Mesenchymal stem cell (in vitro differentiated cells and primary cell): ENCODE data around the gene TMEM14A.

Source experiments
- DNase-seq: peaks from one replicate; pipeline ENCODE4 v3.0.0-alpha.2; 2013
- H2AFZ ChIP-seq: one replicate; pipeline ENCODE4 v1.6.1; 2013; ENCODE audit warnings: low read depth, mild to moderate bottlenecking, control low read depth, inconsistent platforms, low read length, moderate library complexity
- H2AK5ac ChIP-seq: 2 replicates; pipeline ENCODE4 v1.6.1; 2013; ENCODE audit warnings: low read length, moderate library complexity, mild to moderate bottlenecking, inconsistent platforms; ENCODE audit not compliant: severe bottlenecking
- H2BK120ac ChIP-seq: one replicate; pipeline ENCODE4 v1.6.1; 2013; ENCODE audit warnings: low read depth, mild to moderate bottlenecking, inconsistent platforms, low read length, moderate library complexity
- H2BK12ac ChIP-seq, 2 experiments: one replicate each; pipeline ENCODE4 v1.6.1; 2013; ENCODE audit warnings: inconsistent platforms in 2 of 2, low read length in 2 of 2, mild to moderate bottlenecking in 2 of 2, moderate library complexity in 2 of 2, control low read depth in 1 of 2
- H2BK15ac ChIP-seq: one replicate; pipeline ENCODE4 v1.6.1; 2013; ENCODE audit warnings: mild to moderate bottlenecking, low read depth, inconsistent platforms; ENCODE audit not compliant: poor library complexity, severe bottlenecking
- H2BK5ac ChIP-seq: 2 replicates; pipeline ENCODE4 v1.6.1; 2013; ENCODE audit warnings: low read depth, mild to moderate bottlenecking, low read length, control low read depth, inconsistent platforms; ENCODE audit not compliant: poor library complexity, severe bottlenecking
- H3K14ac ChIP-seq, 2 experiments: one replicate each; pipeline ENCODE4 v1.6.1; 2013; ENCODE audit warnings: inconsistent platforms in 2 of 2, low read length in 2 of 2, control low read depth in 1 of 2, mild to moderate bottlenecking in 1 of 2, moderate library complexity in 1 of 2
- H3K18ac ChIP-seq, 2 experiments: one replicate each; pipeline ENCODE4 v1.6.1; 2013; ENCODE audit warnings: inconsistent platforms in 2 of 2, low read length in 2 of 2, control low read depth in 1 of 2, low read depth in 1 of 2, mild to moderate bottlenecking in 1 of 2
- H3K23ac ChIP-seq, 2 experiments: one replicate each; pipeline ENCODE4 v1.6.1; 2013; ENCODE audit warnings: inconsistent platforms in 2 of 2, low read length in 2 of 2, mild to moderate bottlenecking in 2 of 2, moderate library complexity in 2 of 2, control low read depth in 1 of 2
- H3K27ac ChIP-seq: 2 replicates; pipeline ENCODE4 v1.5.1; 2013; ENCODE audit warnings: mild to moderate bottlenecking, moderate library complexity, low read length, control low read depth, inconsistent platforms; ENCODE audit not compliant: poor library complexity, severe bottlenecking
- H3K27me3 ChIP-seq, 2 experiments: 2 replicates each; pipeline versions ENCODE4 v1.6.1 to v1.7.0; 2013; ENCODE audit warnings: low read length in 2 of 2, mild to moderate bottlenecking in 2 of 2, moderate library complexity in 2 of 2, control low read depth in 1 of 2, inconsistent platforms in 1 of 2; ENCODE audit not compliant: control insufficient read depth in 1 of 2, insufficient read depth in 1 of 2
- H3K36me3 ChIP-seq, 2 experiments: 2 replicates each; pipeline versions ENCODE4 v1.6.1 to v1.7.0; 2013; ENCODE audit warnings: low read length in 2 of 2, control low read depth in 1 of 2, inconsistent platforms in 1 of 2, low read depth in 1 of 2, mild to moderate bottlenecking in 1 of 2; ENCODE audit not compliant: insufficient read depth in 2 of 2, control insufficient read depth in 1 of 2
- H3K4ac ChIP-seq, 2 experiments: one replicate each; pipeline ENCODE4 v1.6.1; 2013; ENCODE audit warnings: inconsistent platforms in 2 of 2, low read length in 2 of 2, mild to moderate bottlenecking in 2 of 2, moderate library complexity in 2 of 2, control low read depth in 1 of 2, low read depth in 1 of 2
- H3K4me1 ChIP-seq: 2 replicates; pipeline ENCODE4 v1.6.1; 2013; ENCODE audit warnings: low read depth, low read length, control low read depth; ENCODE audit not compliant: control insufficient read depth, insufficient read depth
- H3K4me2 ChIP-seq: 2 replicates; pipeline ENCODE4 v1.6.1; 2013; ENCODE audit warnings: low read length, mild to moderate bottlenecking, inconsistent platforms; ENCODE audit not compliant: poor library complexity, severe bottlenecking
- H3K4me3 ChIP-seq, 2 experiments: 2 replicates each; pipeline versions ENCODE4 v1.5.1 to v1.7.0; 2013; ENCODE audit warnings: low read length in 2 of 2, mild to moderate bottlenecking in 2 of 2, control low read depth in 1 of 2, low read depth in 1 of 2; ENCODE audit not compliant: insufficient read depth in 1 of 2
- H3K79me1 ChIP-seq: replicated peaks from 2 replicates; pipeline ENCODE4 v1.6.1; 2013; ENCODE audit warnings: mild to moderate bottlenecking, control low read depth, low read length, inconsistent platforms; ENCODE audit not compliant: poor library complexity, severe bottlenecking
- H3K9ac ChIP-seq: 2 replicates; pipeline ENCODE4 v1.7.0; 2013; ENCODE audit warnings: mild to moderate bottlenecking, low read length, moderate library complexity
- H3K9me3 ChIP-seq: 2 replicates; pipeline ENCODE4 v1.7.0; 2013; ENCODE audit warnings: mild to moderate bottlenecking, low read length; ENCODE audit not compliant: control insufficient read depth
- H4K8ac ChIP-seq: one replicate; pipeline ENCODE4 v1.6.1; 2013; ENCODE audit warnings: inconsistent platforms, mild to moderate bottlenecking, low read length, moderate library complexity
- H4K91ac ChIP-seq: one replicate; pipeline ENCODE4 v1.6.1; 2013; ENCODE audit warnings: mild to moderate bottlenecking, low read length, inconsistent platforms
- WGBS: methylation state at CpG from one replicate; pipeline ENCODE4 v1.1.7; 2013; ENCODE audit warnings: mixed read lengths; 5-methylcytosine and 5-hydroxymethylcytosine counted together

Gene TMEM14A

GRCh38 chr6:52718550-52718949 is 47.6 kb downstream of the TMEM14A start:
- no peak overlapping the region for H4K91ac ChIP-seq
- no peak for DNase-seq
- H2AK5ac ChIP-seq, result no peak overlapping the region
- no peaks in the 10 kb centered on the region for H3K9me3 ChIP-seq
- H3K9ac ChIP-seq, result no peak overlapping the region
- no peak overlapping the region for H4K8ac ChIP-seq
- no peak overlapping the region for H3K4ac ChIP-seq
- H3K4me3 ChIP-seq, result no peak overlapping the region
- no peaks in the 10 kb centered on the region for H3K79me1 ChIP-seq
- no peaks in the 10 kb centered on the region for H3K36me3 ChIP-seq
- no peak overlapping the region for H2BK15ac ChIP-seq
- no peak overlapping the region for H3K4me2 ChIP-seq
- H3K14ac ChIP-seq, result no peak overlapping the region
- H2BK120ac ChIP-seq, result no peak overlapping the region
- H3K23ac ChIP-seq, result no peak overlapping the region
- H2BK12ac ChIP-seq, result no peak overlapping the region
- no peak overlapping the region for H2AFZ ChIP-seq
- no peak overlapping the region for H3K27ac ChIP-seq
- H2BK5ac ChIP-seq, result no peak overlapping the region
- no peaks in the 10 kb centered on the region for H3K4me1 ChIP-seq
- H3K27me3 ChIP-seq, result peaks cover 0 to 2% of the 10 kb centered on the region in 2 experiments
- no peak overlapping the region for H3K18ac ChIP-seq

DNA sequence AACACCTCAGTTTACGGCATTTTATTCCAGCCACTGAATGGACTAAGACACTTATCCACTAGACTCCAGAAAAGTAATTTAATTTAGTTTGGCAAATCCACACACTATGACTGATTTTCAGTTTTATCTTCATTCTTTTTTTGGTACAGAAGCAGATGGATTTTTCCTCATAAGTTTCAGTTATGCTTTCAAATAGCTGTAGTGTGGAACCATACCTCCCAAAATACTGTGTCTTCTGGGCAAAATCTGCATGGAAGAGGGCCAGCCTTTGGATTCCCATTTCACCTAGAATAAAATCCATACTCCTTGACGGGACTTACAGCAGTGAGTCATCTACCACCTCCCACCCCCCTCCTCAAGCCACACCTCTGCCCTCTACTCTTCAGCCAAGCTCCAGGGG is 49.4 kb downstream of the TMEM14A start:
- H3K4ac ChIP-seq, result no peak overlapping the region
- H3K36me3 ChIP-seq, result no peaks in the 10 kb centered on the region
- H2AFZ ChIP-seq, result no peak overlapping the region
- no peaks in the 10 kb centered on the region for H3K27me3 ChIP-seq
- 73% methylated on average over 1 of the region's 2 CpGs for WGBS
- no peak overlapping the region for H3K18ac ChIP-seq
- H4K91ac ChIP-seq, result no peak overlapping the region
- H2BK12ac ChIP-seq, result no peak overlapping the region
- no peak overlapping the region for H2BK120ac ChIP-seq
- H3K4me1 ChIP-seq, result no peaks in the 10 kb centered on the region
- no peak overlapping the region for H2BK5ac ChIP-seq
- H3K9me3 ChIP-seq, result no peaks in the 10 kb centered on the region
- DNase-seq, result no peak
- no peak overlapping the region for H2AK5ac ChIP-seq
- no peak overlapping the region for H3K27ac ChIP-seq
- no peak overlapping the region for H3K9ac ChIP-seq
- no peak overlapping the region for H3K14ac ChIP-seq
- no peak overlapping the region for H3K4me2 ChIP-seq
- H3K79me1 ChIP-seq, result no peaks in the 10 kb centered on the region
- H3K23ac ChIP-seq, result no peak overlapping the region
- H4K8ac ChIP-seq, result no peak overlapping the region
- H2BK15ac ChIP-seq, result no peak overlapping the region
- no peak overlapping the region for H3K4me3 ChIP-seq

DNA sequence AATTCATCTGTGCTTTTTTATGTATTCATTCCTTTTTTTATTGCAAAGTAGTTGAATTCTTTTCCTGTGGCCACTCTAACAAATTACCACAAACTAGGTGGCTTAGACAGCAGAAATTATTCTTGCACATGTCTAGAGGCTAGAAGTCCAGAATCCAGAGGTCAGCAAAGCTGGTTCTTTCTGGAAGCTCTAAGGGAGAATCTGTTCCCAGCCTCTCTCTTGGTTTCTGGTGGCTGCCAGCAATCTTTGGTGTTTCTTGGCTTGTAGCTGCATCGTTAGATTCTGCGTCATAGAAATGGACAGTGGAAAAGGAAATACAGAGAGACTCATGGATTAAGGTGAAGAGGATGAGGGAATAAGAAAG is 53.1 kb downstream of the TMEM14A start:
- Histone ChIP-seq H2AK5ac (no peak overlapping the region), H3K23ac (no peak overlapping the region), H2BK12ac (no peak overlapping the region), H3K4me1 (no peaks in the 10 kb centered on the region), H3K4ac (no peak overlapping the region), H2AFZ (no peak overlapping the region), H4K8ac (no peak overlapping the region), H2BK120ac (no peak overlapping the region), H2BK5ac (no peak overlapping the region), H3K27me3 (no peaks in the 10 kb centered on the region), H2BK15ac (no peak overlapping the region), H3K4me2 (no peak overlapping the region), H4K91ac (no peak overlapping the region), H3K36me3 (no peaks in the 10 kb centered on the region), H3K18ac (no peak overlapping the region), H3K9ac (no peak overlapping the region), H3K4me3 (no peak overlapping the region), H3K9me3 (no peaks in the 10 kb centered on the region), H3K27ac (no peak overlapping the region), H3K79me1 (no peaks in the 10 kb centered on the region), H3K14ac (no peak overlapping the region)
- WGBS, result 80% methylated on average over 2 of the region's 2 CpGs
- no peak for DNase-seq

DNA sequence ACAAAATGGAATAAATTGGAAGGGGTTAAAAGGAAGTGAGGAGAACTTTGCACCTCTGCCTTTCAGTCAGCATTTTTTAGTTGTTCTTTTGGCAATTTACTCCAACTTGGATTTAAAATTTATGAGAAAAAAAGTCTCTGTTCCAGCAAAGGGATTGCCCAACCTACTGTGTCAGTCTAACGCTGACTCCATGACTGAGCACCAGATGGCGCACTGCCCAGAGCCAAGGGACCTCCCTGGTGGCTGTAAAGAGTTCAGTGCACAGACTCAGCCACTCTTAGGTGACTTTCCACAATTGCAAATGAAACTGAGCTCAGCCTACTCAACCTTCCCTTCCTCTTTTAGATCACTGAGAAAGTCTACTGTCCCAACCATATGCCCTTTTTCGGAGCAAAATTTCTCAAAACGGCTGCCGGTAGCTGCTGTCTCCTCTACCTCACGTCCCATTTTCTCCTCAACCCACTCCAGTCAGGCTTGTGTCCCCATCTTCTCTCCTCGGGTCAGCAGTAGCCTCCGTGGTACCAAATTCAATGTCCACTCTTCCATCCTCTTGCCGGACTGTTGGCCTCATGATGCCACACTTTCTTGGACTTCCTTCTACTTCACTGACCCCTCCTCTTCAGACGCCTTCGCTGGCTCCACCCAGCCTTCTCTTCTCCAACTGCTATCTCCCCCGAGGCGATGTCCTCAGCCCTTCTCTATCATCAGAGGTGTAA is 53.7 kb downstream of the TMEM14A start:
- no peaks in the 10 kb centered on the region for H3K79me1 ChIP-seq
- no peak overlapping the region for H4K91ac ChIP-seq
- H3K9me3 ChIP-seq, result no peaks in the 10 kb centered on the region
- H3K4me3 ChIP-seq, result no peak overlapping the region
- H3K27ac ChIP-seq, result no peak overlapping the region
- no peak overlapping the region for H3K23ac ChIP-seq
- no peak overlapping the region for H2BK12ac ChIP-seq
- H3K18ac ChIP-seq, result no peak overlapping the region
- H2BK15ac ChIP-seq, result no peak overlapping the region
- H3K4ac ChIP-seq, result no peak overlapping the region
- no peak overlapping the region for H3K14ac ChIP-seq
- WGBS, result 81% methylated on average over 13 of the region's 13 CpGs
- no peaks in the 10 kb centered on the region for H3K27me3 ChIP-seq
- no peak overlapping the region for H2BK120ac ChIP-seq
- no peak overlapping the region for H3K4me2 ChIP-seq
- no peak overlapping the region for H4K8ac ChIP-seq
- H2BK5ac ChIP-seq, result no peak overlapping the region
- no peak overlapping the region for H3K9ac ChIP-seq
- H2AK5ac ChIP-seq, result no peak overlapping the region
- no peak overlapping the region for H2AFZ ChIP-seq
- peak; percentile 69 for DNase-seq
- no peaks in the 10 kb centered on the region for H3K36me3 ChIP-seq
- H3K4me1 ChIP-seq, result no peaks in the 10 kb centered on the region
